Measurements from ENCODE around the gene SRPX2. TPM values are rescaled to one million over a fixed set of nuclear protein-coding genes. Genes with fewer than 3 reads are reported as not detected.
"Not testable (repeated sequence)": the region's sequence is repeated elsewhere in the genome, so short reads cannot be mapped to it uniquely, and the experiment has no call there.

Gene SRPX2
- total RNA-seq, 1 experiment from 2014 or later = 31.5 TPM

GRCh38 chrX:100719139-100719538 is 75.1 kb downstream of the SRPX2 start:
- Mint-ChIP-seq H3K36me3 (ENCODE audit: insufficient read depth, unreplicated experiment) (no peaks in the 10 kb centered on the region), H3K27ac (ENCODE audit: unreplicated experiment) (no peak overlapping the region), H3K9me3 (ENCODE audit: low read depth, unreplicated experiment) (no peaks in the 10 kb centered on the region), H3K4me1 (ENCODE audit: low read depth, unreplicated experiment) (peaks cover 16% of the 10 kb centered on the region), H3K4me3 (ENCODE audit: low read depth, unreplicated experiment) (no peak overlapping the region), H3K27me3 (ENCODE audit: unreplicated experiment) (no peaks in the 10 kb centered on the region)
- intact Hi-C loops (cut with micrococcal nuclease; ENCODE audit: unreplicated experiment) = no loop called here
- BruUV-seq (replicated peaks) = no TSS peak
- CTCF ChIA-PET = no interaction called here
- TF ChIP-seq CTCF (IDR thresholded peaks at IDR 0.05; ENCODE audit: unreplicated experiment) = no peak
- no peak for DNase-seq

GRCh38 chrX:100720301-100720700 is 76.3 kb downstream of the SRPX2 start:
- H3K4me3 Mint-ChIP-seq (ENCODE audit: low read depth, unreplicated experiment) = no peak overlapping the region

GRCh38 chrX:100721328-100721727 is 77.3 kb downstream of the SRPX2 start:
- CTCF ChIA-PET = interaction anchor here (1.5 kb wide), 1 partner anchor 47 kb away, joined by 4 read pairs; no protein-coding TSS in a partner anchor
- H3K27me3 Mint-ChIP-seq (ENCODE audit: unreplicated experiment) = no peaks in the 10 kb centered on the region
- no peaks in the 10 kb centered on the region for H3K36me3 Mint-ChIP-seq (ENCODE audit: insufficient read depth, unreplicated experiment)
- intact Hi-C loops (cut with micrococcal nuclease; ENCODE audit: unreplicated experiment) = no loop called here
- DNase-seq = no peak
- BruUV-seq (replicated peaks) = no TSS peak
- no peak overlapping the region for H3K27ac Mint-ChIP-seq (ENCODE audit: unreplicated experiment)
- no peaks in the 10 kb centered on the region for H3K9me3 Mint-ChIP-seq (ENCODE audit: low read depth, unreplicated experiment)
- no peak for TF ChIP-seq CTCF (IDR thresholded peaks at IDR 0.05; ENCODE audit: unreplicated experiment)
- H3K4me1 Mint-ChIP-seq (ENCODE audit: low read depth, unreplicated experiment) = peaks cover 24% of the 10 kb centered on the region
- H3K4me3 Mint-ChIP-seq (ENCODE audit: low read depth, unreplicated experiment) = no peak overlapping the region

More at GRCh38 chrX:100720301-100720700, 76.3 kb downstream of the SRPX2 start:
- H3K36me3 Mint-ChIP-seq (ENCODE audit: insufficient read depth, unreplicated experiment) = no peaks in the 10 kb centered on the region
- BruUV-seq (replicated peaks) = no TSS peak
- no peaks in the 10 kb centered on the region for H3K9me3 Mint-ChIP-seq (ENCODE audit: low read depth, unreplicated experiment)
- CTCF ChIA-PET = no interaction called here
- H3K27ac Mint-ChIP-seq (ENCODE audit: unreplicated experiment) = no peak overlapping the region
- peaks cover 23% of the 10 kb centered on the region for H3K4me1 Mint-ChIP-seq (ENCODE audit: low read depth, unreplicated experiment)
- no peaks in the 10 kb centered on the region for H3K27me3 Mint-ChIP-seq (ENCODE audit: unreplicated experiment)
- no peak for DNase-seq
- intact Hi-C loops (cut with micrococcal nuclease; ENCODE audit: unreplicated experiment) = no loop called here
- TF ChIP-seq CTCF (IDR thresholded peaks at IDR 0.05; ENCODE audit: unreplicated experiment) = no peak

GRCh38 chrX:100724006-100724405 is 80.0 kb downstream of the SRPX2 start:
- BruUV-seq (replicated peaks); intact Hi-C loops (cut with micrococcal nuclease; ENCODE audit: unreplicated experiment); CTCF ChIA-PET; H3K4me3 Mint-ChIP-seq (ENCODE audit: low read depth, unreplicated experiment); DNase-seq; H3K27ac Mint-ChIP-seq (ENCODE audit: unreplicated experiment); H3K27me3 Mint-ChIP-seq (ENCODE audit: unreplicated experiment); H3K36me3 Mint-ChIP-seq (ENCODE audit: insufficient read depth, unreplicated experiment); H3K9me3 Mint-ChIP-seq (ENCODE audit: low read depth, unreplicated experiment): not testable (repeated sequence)
- peaks cover 24% of the 10 kb centered on the region for H3K4me1 Mint-ChIP-seq (ENCODE audit: low read depth, unreplicated experiment)

Other genes starting within 250 kb of the SRPX2 start
- gene PCDH19, start 233.9 kb upstream of the SRPX2 start, total RNA-seq (2022) = 0.02 and 0.50 TPM in 2 replicates
- gene TNMD, start 59.3 kb upstream of the SRPX2 start, total RNA-seq (2022) = not detected in 2 replicates
- gene TSPAN6, start 7.4 kb upstream of the SRPX2 start, total RNA-seq (2022) = 69.1 and 70.6 TPM in 2 replicates
- gene SYTL4, start 87.9 kb downstream of the SRPX2 start, total RNA-seq (2022) = 16.0 and 17.3 TPM in 2 replicates
- 66.3 and 67.2 TPM in 2 replicates for gene CSTF2, start 176.2 kb downstream of the SRPX2 start, total RNA-seq (2022)
- gene NOX1, start 230.2 kb downstream of the SRPX2 start, total RNA-seq (2022) = not detected in 2 replicates